D721Med (cell line): ENCODE results near the gene PEF1.

ENCODE experiments used
- DNase-seq: peaks from one replicate; pipeline ENCODE4 v3.0.0; 2011; ENCODE audit warnings: low spot score; ENCODE audit not compliant: insufficient read length
- FAIRE-seq: peaks from 2 replicates; lab custom pipeline; 2011; peaks lifted over from hg19 to GRCh38; lab: Jason Lieb, UNC
- TF ChIP-seq, protein P1 (sequence below): IDR thresholded peaks from 2 replicates; pipeline ENCODE4 v1.5.1; 2012; ENCODE audit warnings: mild to moderate bottlenecking, control low read depth; ENCODE audit not compliant: insufficient read depth; ENCODE audit errors: missing control alignments

The PEF1 gene

DNA sequence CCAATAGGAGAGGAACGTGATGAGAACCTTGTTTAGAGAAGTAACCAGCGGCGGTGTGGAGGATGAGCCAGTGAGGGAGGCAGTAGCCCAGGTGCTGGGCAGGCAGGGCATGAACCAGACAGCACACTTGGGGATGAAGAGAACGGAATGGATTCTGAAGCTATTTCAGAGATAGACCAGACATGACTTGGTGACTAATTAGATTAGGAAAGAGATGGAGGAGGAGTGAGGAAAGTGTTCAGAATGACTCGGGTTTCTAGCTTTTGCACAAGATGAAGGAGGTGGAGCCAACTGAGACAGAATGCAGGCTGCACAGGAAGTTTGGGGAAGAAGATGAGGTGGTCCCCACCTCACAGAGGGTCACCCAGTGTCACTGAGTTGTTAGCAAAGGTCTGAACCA, 5.1 kb downstream of the PEF1 start:
- DNase-seq = no peak
- FAIRE-seq = no peak
- TF ChIP-seq, protein P1, sequence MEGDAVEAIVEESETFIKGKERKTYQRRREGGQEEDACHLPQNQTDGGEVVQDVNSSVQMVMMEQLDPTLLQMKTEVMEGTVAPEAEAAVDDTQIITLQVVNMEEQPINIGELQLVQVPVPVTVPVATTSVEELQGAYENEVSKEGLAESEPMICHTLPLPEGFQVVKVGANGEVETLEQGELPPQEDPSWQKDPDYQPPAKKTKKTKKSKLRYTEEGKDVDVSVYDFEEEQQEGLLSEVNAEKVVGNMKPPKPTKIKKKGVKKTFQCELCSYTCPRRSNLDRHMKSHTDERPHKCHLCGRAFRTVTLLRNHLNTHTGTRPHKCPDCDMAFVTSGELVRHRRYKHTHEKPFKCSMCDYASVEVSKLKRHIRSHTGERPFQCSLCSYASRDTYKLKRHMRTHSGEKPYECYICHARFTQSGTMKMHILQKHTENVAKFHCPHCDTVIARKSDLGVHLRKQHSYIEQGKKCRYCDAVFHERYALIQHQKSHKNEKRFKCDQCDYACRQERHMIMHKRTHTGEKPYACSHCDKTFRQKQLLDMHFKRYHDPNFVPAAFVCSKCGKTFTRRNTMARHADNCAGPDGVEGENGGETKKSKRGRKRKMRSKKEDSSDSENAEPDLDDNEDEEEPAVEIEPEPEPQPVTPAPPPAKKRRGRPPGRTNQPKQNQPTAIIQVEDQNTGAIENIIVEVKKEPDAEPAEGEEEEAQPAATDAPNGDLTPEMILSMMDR = no peak

DNA sequence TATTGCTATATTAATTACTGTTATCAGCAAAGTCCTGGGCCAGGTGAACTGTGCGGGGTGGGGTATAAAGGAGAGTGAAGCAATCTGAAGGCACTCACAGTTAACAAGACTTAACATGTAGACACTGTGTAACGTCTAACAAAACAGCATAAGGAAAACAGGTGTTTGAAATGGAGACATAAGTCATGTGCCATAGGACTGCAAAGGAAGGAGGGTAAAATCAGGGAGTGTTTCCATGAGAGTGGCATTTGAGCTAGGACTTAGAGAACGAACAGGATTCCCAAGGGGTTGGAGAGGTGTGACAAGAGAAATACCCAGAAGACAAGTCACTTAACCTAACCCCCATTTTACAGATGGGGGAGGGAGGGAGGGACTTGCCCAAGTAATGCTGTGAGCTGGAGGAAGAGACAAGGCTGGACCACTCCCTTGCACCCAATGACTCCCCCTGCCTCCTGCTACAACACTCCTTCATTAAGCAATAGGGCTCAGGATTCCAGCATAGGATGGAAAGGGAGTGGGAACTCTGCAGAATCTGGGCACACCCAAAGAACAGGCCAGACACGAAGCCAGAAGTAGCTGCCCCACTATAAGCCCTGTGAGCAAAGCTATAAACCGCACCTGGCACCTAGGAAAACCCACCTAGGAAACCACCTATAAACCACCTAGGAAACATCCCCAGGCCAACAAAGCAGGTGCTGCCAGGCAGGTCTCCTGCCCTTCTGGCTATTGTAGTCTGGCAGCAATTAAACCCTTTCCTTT, 6.6 kb downstream of the PEF1 start:
- TF ChIP-seq, protein P1 = no peak
- FAIRE-seq = no peak
- no peak for DNase-seq

DNA sequence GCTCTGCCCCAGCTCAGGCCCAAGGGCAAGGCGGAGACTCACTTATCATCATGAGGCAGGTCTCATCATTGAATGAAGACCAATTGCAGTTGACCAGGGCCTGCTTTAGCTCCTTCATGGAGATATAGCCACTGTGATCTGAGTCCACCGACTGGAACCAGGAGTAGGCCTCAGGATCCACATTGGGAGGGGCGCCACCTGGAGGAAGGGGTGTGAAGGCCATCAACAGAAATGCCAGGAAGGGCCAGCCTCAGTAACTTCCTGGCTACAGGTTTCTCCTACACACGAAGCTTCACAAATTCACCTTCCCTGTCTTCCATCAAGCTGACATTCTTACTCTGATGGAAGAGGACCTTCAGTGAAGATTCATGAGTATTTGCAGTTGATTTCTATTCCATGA, 11.6 kb downstream of the PEF1 start:
- TF ChIP-seq, protein P1 = peak; percentile 26
- FAIRE-seq (no peak), DNase-seq (no peak)

DNA sequence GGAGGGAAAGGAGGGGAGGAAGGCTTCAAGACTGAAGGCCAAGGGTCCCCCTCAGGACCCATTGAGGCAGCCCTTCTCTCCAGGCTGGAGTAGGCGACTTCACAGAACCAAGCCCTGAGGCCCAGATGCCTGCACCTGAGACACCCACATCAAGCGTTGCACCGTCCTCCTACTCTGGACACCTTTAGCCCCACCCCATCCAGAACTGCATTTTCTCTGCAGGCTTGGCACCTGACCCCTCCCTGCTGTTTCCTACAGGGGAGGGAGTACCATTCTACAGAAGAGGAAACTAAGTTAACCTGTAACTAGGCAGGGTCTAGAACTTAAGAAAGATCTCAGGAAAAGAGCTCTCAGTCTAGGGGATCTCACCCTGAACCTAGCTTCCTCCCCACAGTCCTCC, 12.0 kb downstream of the PEF1 start:
- FAIRE-seq = no peak

DNA sequence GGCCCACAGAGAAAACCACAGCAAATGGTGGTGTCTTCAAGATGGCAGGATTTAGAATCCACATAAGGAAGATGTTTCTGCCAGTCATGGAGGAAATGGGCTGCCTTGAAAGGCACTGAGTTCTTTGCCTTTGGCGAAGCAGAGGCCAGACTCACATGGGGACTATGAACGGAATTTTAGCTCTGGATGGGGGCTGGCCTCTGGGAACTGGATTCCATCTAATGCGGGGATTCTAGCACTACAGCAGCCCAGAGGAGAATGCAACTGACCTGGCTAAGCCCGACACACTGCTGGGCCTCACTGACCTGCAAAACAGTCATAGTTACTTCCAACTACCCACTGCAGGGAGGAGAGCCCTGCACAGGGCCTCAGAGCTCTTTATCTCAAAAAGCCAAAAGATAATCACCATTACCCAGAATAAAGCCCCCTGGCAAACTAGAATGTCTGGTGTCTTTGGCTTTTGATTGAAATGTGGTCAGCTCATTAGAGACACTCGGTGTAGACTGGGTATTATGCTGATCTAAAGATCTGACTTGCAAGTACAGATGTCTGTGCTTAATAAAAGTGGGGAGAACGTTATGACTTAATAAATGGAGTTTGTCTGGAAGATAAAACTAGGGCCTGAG, 15.6 kb downstream of the PEF1 start:
- FAIRE-seq (no peak), DNase-seq (no peak)
- TF ChIP-seq, protein P1 = no peak

More for the DNA sequence above, 12.0 kb downstream of the PEF1 start:
- no peak for DNase-seq
- TF ChIP-seq, protein P1 = no peak

DNA sequence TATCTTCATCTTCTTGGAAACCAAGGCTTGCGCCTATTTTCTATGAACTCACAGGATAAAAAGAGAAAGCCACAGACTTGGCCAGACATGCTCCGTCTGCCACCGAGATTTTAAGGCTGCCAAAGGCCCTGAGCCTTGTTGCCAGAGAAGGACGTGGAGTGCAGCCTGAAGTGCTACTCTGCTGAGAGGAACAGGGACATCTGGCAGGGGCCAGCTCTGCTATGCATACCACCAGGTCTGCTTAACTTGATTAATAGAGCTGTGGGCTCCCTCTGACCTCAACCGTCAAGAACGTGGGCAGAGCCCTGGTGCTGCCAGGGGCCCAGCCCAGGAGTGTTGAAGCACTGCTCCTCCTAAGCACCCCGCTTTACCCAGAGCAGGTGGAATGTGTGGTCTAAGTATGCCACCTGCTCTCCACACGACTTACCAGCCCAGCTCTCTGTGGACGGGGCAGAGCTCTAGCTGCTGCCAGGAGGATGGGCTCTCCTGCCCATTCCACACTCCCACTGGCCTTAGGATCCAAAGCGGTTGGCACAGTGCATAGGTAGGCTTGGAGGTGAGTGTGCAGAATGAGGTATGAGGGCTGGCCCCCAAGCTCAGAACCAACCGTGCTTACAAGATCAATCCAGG, 16.6 kb downstream of the PEF1 start:
- no peak for FAIRE-seq
- DNase-seq = no peak
- TF ChIP-seq, protein P1 = no peak
